ENCODE results near the gene PKDREJ. TPM values are rescaled to one million over a fixed set of nuclear protein-coding genes. Genes with fewer than 3 reads are reported as not detected.

Gene PKDREJ
- total RNA-seq, 1 experiment from 2014 or later = 0.02 TPM

- no peaks in the 10 kb centered on the region for H3K9me3 ChIP-seq (replicated peaks)
- peaks cover 3% of the 10 kb centered on the region; the same call in 1 of the 2 replicates for H3K36me3 ChIP-seq
- no peak overlapping the region for H3K4me3 ChIP-seq
- H3K4me1 ChIP-seq = peaks cover 3% of the 10 kb centered on the region; the same call in 1 of the 2 replicates
- no peak for DNase-seq
- no peak overlapping the region for H3K27ac ChIP-seq
- no peaks in the 10 kb centered on the region for H3K27me3 ChIP-seq
These were observed 29.6 kb upstream of the PKDREJ start for GRCh38 chr22:46292732-46293131.

GRCh38 chr22:46292173-46292572 is 29.0 kb upstream of the PKDREJ start:
- no peaks in the 10 kb centered on the region for H3K9me3 ChIP-seq (replicated peaks)
- DNase-seq = no peak
- H3K4me3 ChIP-seq = no peak overlapping the region
- H3K36me3 ChIP-seq = peaks cover 3% of the 10 kb centered on the region; the same call in 1 of the 2 replicates
- H3K27me3 ChIP-seq = no peaks in the 10 kb centered on the region
- H3K27ac ChIP-seq = no peak overlapping the region
- peaks cover 3% of the 10 kb centered on the region; the same call in 1 of the 2 replicates for H3K4me1 ChIP-seq

- Histone ChIP-seq H3K4me1 (peaks cover 3% of the 10 kb centered on the region; the same call in 1 of the 2 replicates), H3K27ac (no peak overlapping the region), H3K27me3 (no peaks in the 10 kb centered on the region), H3K4me3 (no peak overlapping the region), H3K9me3 (replicated peaks) (no peaks in the 10 kb centered on the region), H3K36me3 (peaks cover 3% of the 10 kb centered on the region; the same call in 1 of the 2 replicates)
- DNase-seq = no peak
These were observed 28.0 kb upstream of the PKDREJ start for GRCh38 chr22:46290843-46291785.

- no peak for DNase-seq
- H3K4me1 ChIP-seq = 0 out of 2 replicates have a peak, but pooled peaks cover under 1% of the 10 kb centered on the region
- H3K36me3 ChIP-seq = peaks cover 3% of the 10 kb centered on the region; the same call in 1 of the 2 replicates
- no peaks in the 10 kb centered on the region for H3K27me3 ChIP-seq
- no peaks in the 10 kb centered on the region for H3K9me3 ChIP-seq (replicated peaks)
- no peak overlapping the region for H3K4me3 ChIP-seq
- no peak overlapping the region for H3K27ac ChIP-seq
These were observed 27.1 kb upstream of the PKDREJ start for GRCh38 chr22:46290121-46290842.

GRCh38 chr22:46289244-46289891 is 26.2 kb upstream of the PKDREJ start:
- Histone ChIP-seq H3K27ac (no peak overlapping the region), H3K27me3 (no peaks in the 10 kb centered on the region), H3K9me3 (replicated peaks) (no peaks in the 10 kb centered on the region), H3K4me1 (no peaks in the 10 kb centered on the region), H3K36me3 (peaks cover 7% of the 10 kb centered on the region), H3K4me3 (no peak overlapping the region)
- no peak for DNase-seq

- H3K9me3 ChIP-seq (replicated peaks) = no peaks in the 10 kb centered on the region
- H3K36me3 ChIP-seq = peaks cover 12% of the 10 kb centered on the region
- H3K4me3 ChIP-seq = no peak overlapping the region
These were observed 25.7 kb upstream of the PKDREJ start for GRCh38 chr22:46288846-46289243.

GRCh38 chr22:46287873-46288751 is 25.0 kb upstream of the PKDREJ start:
- no peak overlapping the region for H3K27ac ChIP-seq
- no peaks in the 10 kb centered on the region for H3K27me3 ChIP-seq
- no peak for DNase-seq
- H3K4me1 ChIP-seq = no peaks in the 10 kb centered on the region
- H3K9me3 ChIP-seq (replicated peaks) = no peaks in the 10 kb centered on the region
- H3K4me3 ChIP-seq = no peak overlapping the region
- H3K36me3 ChIP-seq = peaks cover 13% of the 10 kb centered on the region

More at GRCh38 chr22:46288846-46289243, 25.7 kb upstream of the PKDREJ start:
- DNase-seq = no peak
- no peaks in the 10 kb centered on the region for H3K4me1 ChIP-seq
- no peak overlapping the region for H3K27ac ChIP-seq
- H3K27me3 ChIP-seq = no peaks in the 10 kb centered on the region

- DNase-seq = no peak
- no peaks in the 10 kb centered on the region for H3K4me1 ChIP-seq
- H3K27me3 ChIP-seq = no peaks in the 10 kb centered on the region
- H3K4me3 ChIP-seq = no peak overlapping the region
- H3K9me3 ChIP-seq (replicated peaks) = no peaks in the 10 kb centered on the region
- no peak overlapping the region for H3K27ac ChIP-seq
- H3K36me3 ChIP-seq = peaks cover 13% of the 10 kb centered on the region
These were observed 24.1 kb upstream of the PKDREJ start for GRCh38 chr22:46286941-46287872.

GRCh38 chr22:46286006-46286405 is 22.9 kb upstream of the PKDREJ start:
- Histone ChIP-seq H3K27ac (no peak overlapping the region), H3K4me1 (no peaks in the 10 kb centered on the region), H3K27me3 (no peaks in the 10 kb centered on the region), H3K4me3 (no peak overlapping the region), H3K36me3 (peaks cover 10% of the 10 kb centered on the region), H3K9me3 (replicated peaks) (no peaks in the 10 kb centered on the region)
- no peak for DNase-seq

GRCh38 chr22:46281866-46282678 is 18.9 kb upstream of the PKDREJ start:
- Histone ChIP-seq H3K27ac (no peak overlapping the region), H3K4me3 (no peak overlapping the region), H3K9me3 (replicated peaks) (no peaks in the 10 kb centered on the region), H3K36me3 (peaks cover 24% of the 10 kb centered on the region), H3K4me1 (no peaks in the 10 kb centered on the region), H3K27me3 (no peaks in the 10 kb centered on the region)
- DNase-seq = no peak

- no peak overlapping the region for H3K27ac ChIP-seq
- H3K36me3 ChIP-seq = peaks cover 26% of the 10 kb centered on the region
- no peak overlapping the region for H3K4me3 ChIP-seq
- H3K9me3 ChIP-seq (replicated peaks) = no peaks in the 10 kb centered on the region
- DNase-seq = no peak
- no peaks in the 10 kb centered on the region for H3K27me3 ChIP-seq
- H3K4me1 ChIP-seq = no peaks in the 10 kb centered on the region
These were observed 18.0 kb upstream of the PKDREJ start for GRCh38 chr22:46280999-46281623.
